ENCODE measurements around the gene UBR3.
"Not testable (repeated sequence)": the region's sequence is repeated elsewhere in the genome, so short reads cannot be mapped to it uniquely, and the experiment has no call there.

Gene UBR3

DNA sequence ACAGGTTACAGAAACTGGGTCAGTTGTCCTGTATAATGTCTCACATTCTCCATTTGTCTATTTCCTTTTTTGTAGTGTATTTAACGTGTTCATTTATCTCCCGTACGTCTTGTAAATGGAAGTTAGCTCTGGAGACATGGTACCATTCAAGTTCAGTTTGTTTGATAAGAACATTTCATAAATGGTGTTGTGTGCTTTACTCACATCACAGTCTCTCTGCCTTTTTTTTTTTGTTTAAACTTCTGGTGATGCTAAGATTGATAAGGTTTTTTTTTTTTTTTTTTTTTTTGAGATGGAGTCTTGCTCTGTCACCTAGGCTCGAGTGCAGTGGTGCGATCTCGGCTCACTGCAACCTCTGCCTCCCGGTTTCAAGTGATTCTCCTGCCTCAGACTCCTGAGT is 41.7 kb downstream of the UBR3 start:
- no peak overlapping the region for H3K4me3 Mint-ChIP-seq
- H3K9me3 Mint-ChIP-seq: no peaks in the 10 kb centered on the region
- peak overlapping the region; percentile 24 for H3K27ac Mint-ChIP-seq
- H3K4me1 Mint-ChIP-seq (ENCODE audit: low read depth): peaks cover 6% of the 10 kb centered on the region
- no peaks in the 10 kb centered on the region for H3K36me3 Mint-ChIP-seq (ENCODE audit: low read depth)
- H3K27me3 Mint-ChIP-seq (ENCODE audit: low read depth): no peaks in the 10 kb centered on the region

DNA sequence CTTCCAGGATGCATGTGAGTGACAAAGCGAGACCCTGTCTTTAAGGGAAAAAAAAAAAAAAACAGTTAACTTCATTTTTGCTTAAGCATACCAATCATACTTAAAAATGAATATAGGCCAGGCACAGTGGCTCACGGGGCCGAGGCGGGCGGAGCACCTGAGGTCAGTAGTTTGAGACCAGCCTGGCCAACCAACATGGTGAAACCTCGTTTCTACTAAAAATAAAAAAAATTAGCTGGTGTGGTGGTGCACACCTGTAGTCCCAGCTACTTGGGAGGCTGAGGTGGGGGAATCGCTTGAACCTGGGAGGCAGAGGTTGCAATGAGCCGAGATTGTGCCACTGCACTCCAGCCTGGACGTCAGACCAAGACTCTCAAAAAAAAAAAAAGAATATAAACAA is 44.1 kb downstream of the UBR3 start:
- not testable (repeated sequence) for H3K4me3 Mint-ChIP-seq; H3K27ac Mint-ChIP-seq; H3K27me3 Mint-ChIP-seq (ENCODE audit: low read depth); H3K36me3 Mint-ChIP-seq (ENCODE audit: low read depth); H3K9me3 Mint-ChIP-seq; H3K4me1 Mint-ChIP-seq (ENCODE audit: low read depth)

DNA sequence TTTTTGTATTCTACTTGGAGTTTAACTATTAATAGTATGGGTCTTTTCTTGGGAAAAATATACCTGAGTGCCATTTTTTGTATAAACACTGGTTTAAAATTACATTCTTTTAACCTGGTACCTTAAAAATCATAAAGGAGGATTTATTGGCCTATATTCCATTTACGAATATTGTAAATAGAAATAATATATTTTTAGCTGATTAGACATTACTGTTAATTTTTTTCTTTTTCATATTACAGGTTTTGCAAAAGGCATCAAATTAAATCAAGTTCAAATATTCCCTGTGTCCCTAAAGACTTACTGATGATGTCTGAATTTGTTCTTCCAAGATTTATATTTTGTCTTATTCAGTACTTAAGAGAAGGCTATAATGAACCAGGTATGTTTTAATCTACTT is 44.7 kb downstream of the UBR3 start:
- H3K27me3 Mint-ChIP-seq (ENCODE audit: low read depth): no peaks in the 10 kb centered on the region
- peaks cover 1% of the 10 kb centered on the region for H3K36me3 Mint-ChIP-seq (ENCODE audit: low read depth)
- H3K27ac Mint-ChIP-seq: no peak overlapping the region
- peaks cover 5% of the 10 kb centered on the region for H3K4me1 Mint-ChIP-seq (ENCODE audit: low read depth)
- H3K4me3 Mint-ChIP-seq: no peak overlapping the region
- H3K9me3 Mint-ChIP-seq: no peaks in the 10 kb centered on the region

DNA sequence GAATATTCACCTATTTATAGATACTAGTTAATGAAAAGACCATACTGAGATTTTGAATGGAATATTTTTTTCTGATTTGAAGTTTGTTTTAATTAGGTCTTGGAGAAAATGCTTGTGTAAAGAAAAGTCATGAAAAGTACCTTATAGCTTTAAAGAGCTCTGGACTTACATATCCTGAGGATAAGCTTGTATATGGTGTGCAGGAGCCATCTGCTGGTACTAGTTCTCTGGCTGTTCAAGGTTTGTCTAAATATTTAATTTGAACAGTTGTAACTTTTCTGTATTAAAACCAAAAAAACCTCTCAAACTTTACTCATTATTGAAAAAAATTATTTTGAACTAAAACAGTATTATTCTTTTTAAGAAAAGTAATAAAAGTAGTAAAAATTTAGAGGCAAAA is 50.1 kb downstream of the UBR3 start:
- Mint-ChIP-seq H3K27me3 (ENCODE audit: low read depth) (no peaks in the 10 kb centered on the region), H3K4me1 (ENCODE audit: low read depth) (peaks cover 2% of the 10 kb centered on the region), H3K9me3 (no peaks in the 10 kb centered on the region), H3K27ac (no peak overlapping the region), H3K36me3 (ENCODE audit: low read depth) (peaks cover 1% of the 10 kb centered on the region), H3K4me3 (no peak overlapping the region)

DNA sequence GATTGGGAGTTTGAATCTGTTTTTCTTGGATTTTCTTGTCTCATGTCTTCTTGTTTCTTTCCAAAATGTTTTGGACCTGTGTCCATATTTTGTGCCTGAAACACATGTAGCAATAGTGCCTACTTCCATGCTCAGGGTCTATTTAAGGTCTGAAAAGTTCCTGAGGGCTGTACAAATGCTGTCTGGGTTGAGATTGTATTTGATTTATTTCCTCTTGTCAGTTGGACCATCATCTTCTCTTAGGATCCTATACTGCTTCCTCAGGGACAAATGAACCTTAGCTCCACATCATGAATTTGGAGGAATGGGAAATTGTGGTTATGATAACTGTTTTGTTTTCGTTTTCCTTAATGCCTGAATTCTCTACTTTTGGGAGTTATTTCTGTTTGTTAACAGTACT is 59.9 kb downstream of the UBR3 start:
- Mint-ChIP-seq H3K27ac (no peak overlapping the region), H3K36me3 (ENCODE audit: low read depth) (peaks cover 6% of the 10 kb centered on the region), H3K27me3 (ENCODE audit: low read depth) (no peaks in the 10 kb centered on the region), H3K4me3 (no peak overlapping the region), H3K9me3 (no peaks in the 10 kb centered on the region), H3K4me1 (ENCODE audit: low read depth) (no peaks in the 10 kb centered on the region)

DNA sequence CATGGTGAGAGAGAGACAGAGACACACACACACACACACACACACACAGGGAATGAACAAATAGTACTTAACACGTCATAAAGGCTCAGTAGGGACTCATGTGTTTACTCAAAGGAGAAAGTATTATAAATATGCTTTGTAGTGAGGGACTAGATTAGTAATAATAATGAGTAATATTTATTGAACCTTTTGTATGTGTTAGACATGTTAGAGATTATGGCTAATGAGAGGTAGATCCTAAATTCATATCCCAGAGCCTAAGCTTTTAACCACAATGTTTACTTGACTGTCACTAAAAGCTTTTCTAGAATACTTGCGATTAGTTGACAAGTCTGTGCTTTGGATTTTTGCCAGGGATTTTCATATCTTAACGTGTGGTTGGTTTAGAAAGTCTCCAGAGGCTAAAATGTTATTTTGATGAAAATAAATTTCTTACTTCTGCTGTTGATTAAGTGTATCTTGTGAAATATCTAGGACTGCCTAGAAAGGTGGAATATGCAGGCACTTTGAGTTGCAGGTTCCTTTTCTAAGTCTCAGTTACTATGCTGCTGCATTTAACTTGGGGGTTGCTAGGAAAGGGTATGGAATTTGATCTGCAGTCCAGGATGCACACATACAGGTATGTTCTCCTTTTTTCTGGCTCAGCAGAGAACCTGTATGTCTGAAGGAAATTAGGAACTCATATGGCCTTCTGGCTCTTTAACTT is 64.5 kb downstream of the UBR3 start:
- H3K4me1 Mint-ChIP-seq (ENCODE audit: low read depth): no peaks in the 10 kb centered on the region
- no peak overlapping the region for H3K4me3 Mint-ChIP-seq
- H3K9me3 Mint-ChIP-seq: no peaks in the 10 kb centered on the region
- no peaks in the 10 kb centered on the region for H3K27me3 Mint-ChIP-seq (ENCODE audit: low read depth)
- H3K27ac Mint-ChIP-seq: no peak overlapping the region
- peaks cover 9% of the 10 kb centered on the region for H3K36me3 Mint-ChIP-seq (ENCODE audit: low read depth)

DNA sequence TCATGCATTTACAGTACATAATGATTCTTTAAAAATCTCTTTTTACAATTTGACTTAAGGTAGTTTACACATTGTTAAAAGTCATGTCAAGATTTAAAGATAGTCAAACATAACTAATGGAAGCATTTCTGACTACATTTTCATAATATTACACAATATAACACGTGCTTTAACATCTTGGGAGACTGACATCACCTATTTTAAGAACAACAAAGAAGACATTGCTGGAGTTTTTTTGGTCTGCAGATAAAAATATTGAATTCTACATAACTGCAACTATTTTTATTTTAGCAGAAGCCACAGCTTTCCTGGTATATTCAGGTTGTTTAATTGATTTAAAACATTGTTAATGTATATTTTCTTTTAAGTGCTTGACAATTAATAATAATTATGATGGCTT is 65.7 kb downstream of the UBR3 start:
- Mint-ChIP-seq H3K36me3 (ENCODE audit: low read depth) (peaks cover 9% of the 10 kb centered on the region), H3K27ac (no peak overlapping the region), H3K9me3 (no peaks in the 10 kb centered on the region), H3K27me3 (ENCODE audit: low read depth) (no peaks in the 10 kb centered on the region), H3K4me3 (no peak overlapping the region), H3K4me1 (ENCODE audit: low read depth) (no peaks in the 10 kb centered on the region)

DNA sequence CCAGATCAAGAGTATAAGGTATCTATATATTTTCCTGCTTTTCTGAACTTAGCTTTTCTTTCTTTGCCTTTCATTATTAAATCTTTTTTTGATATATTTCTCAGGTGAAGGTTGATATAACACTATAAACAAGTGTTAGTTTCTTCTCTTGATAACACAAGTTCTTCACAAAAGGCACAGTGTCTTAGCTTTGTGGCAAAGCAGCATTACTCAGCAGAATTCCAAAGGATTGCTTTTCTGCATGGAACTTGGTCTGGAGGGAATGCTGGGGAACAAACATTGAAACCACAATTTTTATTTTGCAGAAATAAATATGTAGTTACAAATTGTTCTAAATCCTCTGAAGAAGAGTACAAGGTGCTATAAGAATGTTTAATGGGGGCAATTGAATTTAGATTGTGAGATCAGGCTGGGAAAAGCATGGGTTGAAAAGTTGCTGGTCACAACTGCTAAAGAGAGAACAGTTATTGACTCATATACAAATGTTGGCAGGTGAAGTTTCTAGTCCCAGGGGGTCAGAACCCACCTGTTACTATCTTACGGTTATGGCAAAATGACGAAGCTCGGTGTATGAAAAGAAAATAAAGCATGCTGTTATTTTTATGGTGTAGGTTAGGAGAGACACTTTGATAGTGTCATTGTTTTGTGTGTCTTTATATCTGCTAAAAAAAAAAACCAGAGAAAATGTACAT is 68.2 kb downstream of the UBR3 start:
- no peak overlapping the region for H3K27ac Mint-ChIP-seq
- H3K4me1 Mint-ChIP-seq (ENCODE audit: low read depth): no peaks in the 10 kb centered on the region
- no peaks in the 10 kb centered on the region for H3K27me3 Mint-ChIP-seq (ENCODE audit: low read depth)
- no peak overlapping the region for H3K4me3 Mint-ChIP-seq
- peaks cover 14% of the 10 kb centered on the region for H3K36me3 Mint-ChIP-seq (ENCODE audit: low read depth)
- H3K9me3 Mint-ChIP-seq: no peaks in the 10 kb centered on the region

DNA sequence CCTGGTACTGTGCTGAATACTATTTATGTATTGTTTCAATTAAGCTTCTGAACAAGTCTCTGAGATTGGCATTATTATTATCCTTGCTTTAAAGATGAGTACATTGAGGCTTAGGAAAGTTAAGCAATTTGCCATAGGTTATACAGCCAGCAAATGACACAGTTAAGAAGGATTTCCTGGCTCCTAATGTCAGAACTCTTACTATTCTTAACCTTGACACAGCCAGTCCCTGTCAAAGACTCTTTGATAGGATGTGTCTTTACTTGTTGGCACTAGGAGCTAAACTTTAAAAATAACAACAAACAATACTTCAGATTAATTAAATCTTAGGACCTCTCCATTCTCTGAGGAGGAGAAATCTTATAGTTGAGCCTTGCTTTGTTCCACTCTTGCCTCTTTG is 70.6 kb downstream of the UBR3 start:
- no peaks in the 10 kb centered on the region for H3K4me1 Mint-ChIP-seq (ENCODE audit: low read depth)
- peaks cover 14% of the 10 kb centered on the region for H3K36me3 Mint-ChIP-seq (ENCODE audit: low read depth)
- no peaks in the 10 kb centered on the region for H3K27me3 Mint-ChIP-seq (ENCODE audit: low read depth)
- no peaks in the 10 kb centered on the region for H3K9me3 Mint-ChIP-seq
- H3K4me3 Mint-ChIP-seq: no peak overlapping the region
- H3K27ac Mint-ChIP-seq: no peak overlapping the region

DNA sequence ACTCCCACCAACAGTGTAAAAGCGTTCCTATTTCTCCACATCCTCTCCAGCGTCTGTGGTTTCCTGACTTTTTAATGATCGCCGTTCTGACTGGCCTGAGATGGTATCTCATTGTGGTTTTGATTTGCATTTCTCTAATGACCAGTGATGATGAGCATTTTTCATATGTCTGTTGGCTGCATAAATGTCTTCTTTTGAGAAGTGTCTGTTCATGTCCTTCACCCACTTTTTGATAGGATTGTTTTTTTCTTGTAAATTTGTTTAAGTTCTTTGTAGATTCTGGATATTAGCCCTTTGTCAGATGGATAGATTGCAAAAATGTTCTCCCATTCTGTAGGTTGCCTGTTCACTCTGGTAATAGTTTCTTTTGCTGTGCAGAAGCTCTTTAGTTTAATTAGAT is 72.8 kb downstream of the UBR3 start:
- H3K27ac Mint-ChIP-seq; H3K4me1 Mint-ChIP-seq (ENCODE audit: low read depth); H3K27me3 Mint-ChIP-seq (ENCODE audit: low read depth); H3K4me3 Mint-ChIP-seq; H3K9me3 Mint-ChIP-seq: not testable (repeated sequence)
- H3K36me3 Mint-ChIP-seq (ENCODE audit: low read depth): peaks cover 14% of the 10 kb centered on the region

DNA sequence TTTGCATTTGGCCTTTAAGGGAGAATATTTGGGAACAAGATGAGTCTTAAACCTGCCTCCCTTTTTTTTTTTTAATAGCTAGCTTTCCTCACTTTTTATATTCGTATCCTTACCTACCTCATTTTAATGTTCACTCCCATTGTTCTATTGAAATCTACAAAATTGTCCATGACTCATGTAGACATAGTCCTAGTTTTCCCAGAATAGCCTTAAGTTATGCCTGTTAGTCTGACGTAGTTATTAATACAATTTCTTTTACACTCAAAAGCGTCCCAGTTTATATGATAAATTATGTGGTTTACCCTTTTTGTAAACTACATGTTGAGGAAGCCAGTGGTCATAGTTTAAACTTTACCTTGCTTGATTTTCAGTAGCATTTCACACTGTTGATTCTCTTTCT is 73.4 kb downstream of the UBR3 start:
- Mint-ChIP-seq H3K36me3 (ENCODE audit: low read depth) (peaks cover 11% of the 10 kb centered on the region), H3K27ac (no peak overlapping the region)

DNA sequence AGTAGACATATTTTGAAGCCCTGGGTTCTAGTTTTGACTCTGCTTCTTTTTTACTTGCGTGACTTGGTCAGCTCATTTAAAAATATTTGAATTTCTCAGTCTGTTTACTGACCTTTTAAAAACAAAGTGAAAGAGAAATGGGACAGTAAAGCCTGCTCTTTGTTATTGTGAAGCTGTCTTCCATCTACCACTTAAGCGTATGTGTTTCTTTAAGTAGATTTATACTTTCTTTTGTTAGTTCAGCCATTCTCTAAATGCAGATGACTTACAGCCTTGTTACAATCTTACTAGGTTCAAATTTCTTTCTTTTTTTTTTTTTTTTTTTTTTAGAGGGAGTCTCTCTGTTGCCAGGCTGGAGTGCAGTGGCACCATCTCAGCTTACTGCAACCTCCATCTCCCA is 79.5 kb downstream of the UBR3 start:
- H3K9me3 Mint-ChIP-seq: no peaks in the 10 kb centered on the region
- peaks cover 1% of the 10 kb centered on the region for H3K36me3 Mint-ChIP-seq (ENCODE audit: low read depth)
- H3K4me3 Mint-ChIP-seq: no peak overlapping the region

More for the DNA sequence above, 73.4 kb downstream of the UBR3 start:
- Mint-ChIP-seq H3K9me3 (no peaks in the 10 kb centered on the region), H3K27me3 (ENCODE audit: low read depth) (no peaks in the 10 kb centered on the region), H3K4me1 (ENCODE audit: low read depth) (no peaks in the 10 kb centered on the region), H3K4me3 (no peak overlapping the region)

DNA sequence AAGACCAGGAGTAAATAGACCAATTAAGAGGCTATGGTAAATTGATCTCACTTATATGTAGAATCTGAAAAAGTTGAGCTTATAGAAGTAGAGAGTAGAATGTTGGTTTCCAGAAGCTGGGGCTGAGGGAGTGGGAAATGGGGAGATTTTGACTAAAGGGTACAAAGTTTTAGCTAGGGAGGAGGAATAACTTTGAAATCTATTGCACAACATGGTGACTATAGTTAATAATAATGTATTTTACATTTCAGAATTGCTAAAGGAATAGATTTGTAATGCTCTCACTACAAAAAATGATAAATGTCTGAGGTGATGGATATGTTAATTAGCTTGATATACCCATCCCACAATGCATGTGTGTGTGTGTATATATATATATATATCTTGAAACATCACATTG is 82.1 kb downstream of the UBR3 start:
- Mint-ChIP-seq H3K4me1 (ENCODE audit: low read depth) (no peaks in the 10 kb centered on the region), H3K36me3 (ENCODE audit: low read depth) (peaks cover 2% of the 10 kb centered on the region), H3K27ac (no peak overlapping the region)

More for the DNA sequence above, 79.5 kb downstream of the UBR3 start:
- H3K27ac Mint-ChIP-seq: no peak overlapping the region
- H3K4me1 Mint-ChIP-seq (ENCODE audit: low read depth): no peaks in the 10 kb centered on the region
- no peaks in the 10 kb centered on the region for H3K27me3 Mint-ChIP-seq (ENCODE audit: low read depth)

DNA sequence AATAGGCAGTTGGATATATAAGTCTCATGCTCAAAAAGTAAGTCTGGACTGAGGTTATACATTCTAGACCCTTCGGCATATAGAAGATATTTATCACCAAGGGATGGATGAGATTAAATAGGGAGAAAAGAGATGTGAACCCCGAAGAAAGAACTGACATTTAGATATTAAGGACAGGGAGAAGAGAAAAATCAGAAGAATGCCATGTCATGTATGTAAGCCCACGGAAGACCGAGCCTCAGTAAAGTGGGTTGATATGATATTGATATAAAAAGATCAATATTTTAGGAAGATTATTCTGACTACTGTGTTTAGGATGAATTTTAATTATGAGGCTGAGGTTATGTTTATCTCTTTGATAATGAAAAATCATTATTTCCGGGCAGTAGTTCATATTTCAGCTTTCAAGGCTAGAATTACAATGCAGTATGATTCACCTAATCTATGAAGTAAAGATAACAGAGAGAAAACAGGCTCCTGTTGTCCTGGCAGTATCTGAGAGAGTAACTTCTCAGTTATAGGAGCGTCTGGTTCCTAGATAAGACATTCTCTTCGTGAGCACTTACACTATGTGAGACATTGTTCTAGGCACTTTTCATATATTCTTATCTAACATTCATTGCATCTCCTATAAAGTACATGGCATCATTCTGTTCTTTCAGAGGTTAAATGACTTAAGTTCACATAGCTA is 83.0 kb downstream of the UBR3 start:
- no peak overlapping the region for H3K27ac Mint-ChIP-seq
- peaks cover 2% of the 10 kb centered on the region for H3K36me3 Mint-ChIP-seq (ENCODE audit: low read depth)
- no peak overlapping the region for H3K4me3 Mint-ChIP-seq
- H3K27me3 Mint-ChIP-seq (ENCODE audit: low read depth): no peaks in the 10 kb centered on the region
- no peaks in the 10 kb centered on the region for H3K9me3 Mint-ChIP-seq
- no peaks in the 10 kb centered on the region for H3K4me1 Mint-ChIP-seq (ENCODE audit: low read depth)

More for the DNA sequence above, 82.1 kb downstream of the UBR3 start:
- no peaks in the 10 kb centered on the region for H3K27me3 Mint-ChIP-seq (ENCODE audit: low read depth)
- H3K9me3 Mint-ChIP-seq: no peaks in the 10 kb centered on the region
- H3K4me3 Mint-ChIP-seq: no peak overlapping the region

DNA sequence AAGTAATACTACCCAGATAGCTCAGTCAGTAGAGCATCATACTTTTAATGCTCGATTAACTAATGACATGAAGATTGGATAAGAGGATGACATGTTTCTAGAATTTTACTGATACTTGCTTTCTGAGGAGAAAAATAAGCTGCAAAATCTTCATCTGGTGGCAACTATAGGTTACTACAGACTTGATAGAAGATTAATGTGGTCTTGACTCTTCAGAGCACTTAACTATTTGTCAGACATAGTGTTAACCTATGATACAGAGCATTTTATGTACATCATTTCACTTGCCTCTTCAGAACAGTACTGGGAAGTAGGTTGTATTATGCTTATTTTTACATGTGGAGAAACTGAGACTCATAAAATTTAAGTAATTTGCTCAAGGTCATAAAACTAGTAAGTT is 83.9 kb downstream of the UBR3 start:
- no peak overlapping the region for H3K27ac Mint-ChIP-seq
- H3K4me1 Mint-ChIP-seq (ENCODE audit: low read depth): no peaks in the 10 kb centered on the region
- no peaks in the 10 kb centered on the region for H3K27me3 Mint-ChIP-seq (ENCODE audit: low read depth)
- H3K9me3 Mint-ChIP-seq: no peaks in the 10 kb centered on the region
- no peak overlapping the region for H3K4me3 Mint-ChIP-seq
- peaks cover 2% of the 10 kb centered on the region for H3K36me3 Mint-ChIP-seq (ENCODE audit: low read depth)
